PC-9 (cell line): ENCODE data around the gene CHTF18. TPM values are rescaled to one million over a fixed set of nuclear protein-coding genes. Genes with fewer than 3 reads are reported as not detected.

ENCODE experiments used
- BruUV-seq: library from RNA; stranded (reverse); fragments of 400-500 nt; replicated peaks from 2 replicates; lab custom pipeline; 2021; lab: Mats Ljungman, UMichigan
- CTCF ChIA-PET: fragments of 300-600 bp; sonication (Branson Sonifier 250); formaldehyde crosslinking; loops from one replicate; lab custom pipeline; 2022; ENCODE audit warnings: antibody characterized with exemption; lab: Charles Lee
- POLR2A ChIA-PET: fragments of 300-600 bp; sonication (Branson Sonifier 250); formaldehyde crosslinking; loops from one replicate; lab custom pipeline; 2022; ENCODE audit warnings: antibody characterized with exemption; ENCODE audit not compliant: unreplicated experiment; lab: Charles Lee
- DNase-seq, 2 experiments: peaks; one replicate each; pipeline versions ENCODE4 v3.0.0 to v3.0.0-alpha.2; 2015 to 2022; ENCODE audit warnings: mixed read lengths in 1 of 2
- H2AFZ ChIP-seq: fragments of 200-600 bp; sonication (generic); 2 replicates; pipeline ENCODE4 v1.8.1; 2017; ENCODE audit warnings: antibody characterized with exemption
- H3F3A ChIP-seq: fragments of 200-600 bp; sonication (generic); 2 replicates; pipeline ENCODE4 v1.8.1; 2017; ENCODE audit warnings: antibody characterized with exemption, mild to moderate bottlenecking, low read depth; ENCODE audit not compliant: insufficient read depth
- H3K27ac ChIP-seq: fragments of 200-600 bp; sonication (generic); 2 replicates; pipeline ENCODE4 v1.6.1; 2016; ENCODE audit warnings: mixed run types
- H3K27me3 ChIP-seq: fragments of 200-600 bp; sonication (generic); 2 replicates; pipeline ENCODE4 v1.6.1; 2016; ENCODE audit warnings: low read depth, mixed run types; ENCODE audit not compliant: insufficient read depth
- H3K36me3 ChIP-seq: fragments of 200-600 bp; sonication (generic); 2 replicates; pipeline ENCODE4 v1.6.1; 2016; ENCODE audit warnings: low read depth, mixed run types
- H3K4me1 ChIP-seq: fragments of 200-600 bp; sonication (generic); replicated peaks from 2 replicates; pipeline ENCODE4 v1.6.1; 2016; ENCODE audit warnings: mixed run types; ENCODE audit not compliant: insufficient read depth
- H3K4me2 ChIP-seq: fragments of 200-600 bp; sonication (generic); 2 replicates; pipeline ENCODE4 v1.6.1; 2017; ENCODE audit warnings: mixed run types
- H3K4me3 ChIP-seq: fragments of 200-600 bp; sonication (generic); 2 replicates; pipeline ENCODE4 v1.6.1; 2016; ENCODE audit warnings: mixed run types
- H3K79me2 ChIP-seq: fragments of 200-600 bp; sonication (generic); 2 replicates; pipeline ENCODE4 v1.6.1; 2017; ENCODE audit warnings: low read depth, mixed run types
- H3K9me2 ChIP-seq: fragments of 200-600 bp; sonication (generic); 2 replicates; pipeline ENCODE4 v1.8.1; 2017; ENCODE audit warnings: mild to moderate bottlenecking; ENCODE audit not compliant: insufficient read depth
- H3K9me3 ChIP-seq: fragments of 200-600 bp; sonication (generic); 2 replicates; pipeline ENCODE4 v1.8.1; 2016; ENCODE audit warnings: low read depth; ENCODE audit not compliant: insufficient read depth
- H4K20me1 ChIP-seq: fragments of 200-600 bp; sonication (generic); 2 replicates; pipeline ENCODE4 v1.8.1; 2017; ENCODE audit not compliant: insufficient read depth
- CTCF ChIP-seq: fragments of 200-600 bp; sonication (generic); conservative IDR thresholded peaks from 2 replicates; pipeline ENCODE4 v1.6.1; 2017; ENCODE audit warnings: mixed run types, antibody characterized with exemption, mild to moderate bottlenecking, moderate library complexity
- EZH2 ChIP-seq: fragments of 200-600 bp; sonication (generic); IDR thresholded peaks from 2 replicates; pipeline ENCODE4 v1.8.0; 2017; ENCODE audit warnings: antibody characterized with exemption, low read depth
- intact Hi-C: fragments of 100-400 bp; cut with micrococcal nuclease; formaldehyde crosslinking; loops from one replicate; pipeline ENCODE4 v1.10.0; 2022; ENCODE audit not compliant: unreplicated experiment
- total RNA-seq: library from RNA; stranded (reverse); gene quantifications from 2 replicates; pipeline ENCODE4 v1.2.3, GENCODE V29; 2021

The CHTF18 gene
- total RNA-seq, 1 experiment from 2014 or later: 67.7 TPM

GRCh38 chr16:764184-764750 is 24.2 kb upstream of the CHTF18 start:
- Histone ChIP-seq H3K9me2 (no peaks in the 10 kb centered on the region), H4K20me1 (no peaks in the 10 kb centered on the region), H3K36me3 (no peaks in the 10 kb centered on the region), H3K9me3 (no peaks in the 10 kb centered on the region), H2AFZ (no peak overlapping the region), H3K4me3 (no peak overlapping the region), H3K79me2 (no peaks in the 10 kb centered on the region), H3K4me1 (peaks cover 16% of the 10 kb centered on the region), H3K27ac (no peak overlapping the region), H3K27me3 (no peaks in the 10 kb centered on the region), H3K4me2 (no peak overlapping the region), H3F3A (peaks cover 4% of the 10 kb centered on the region; the same call in 1 of the 2 replicates)
- intact Hi-C loops: no loop called here
- CTCF ChIA-PET: no interaction called here
- TF ChIP-seq EZH2 (no peak), CTCF (no peak)
- POLR2A ChIA-PET: no interaction called here
- DNase-seq: no peak
- BruUV-seq: no TSS peak

- Histone ChIP-seq H3K4me3 (no peak overlapping the region), H3K79me2 (no peaks in the 10 kb centered on the region), H3K9me3 (no peaks in the 10 kb centered on the region), H3K27me3 (no peaks in the 10 kb centered on the region), H4K20me1 (no peaks in the 10 kb centered on the region), H3K27ac (no peak overlapping the region), H3K36me3 (no peaks in the 10 kb centered on the region), H3K4me2 (no peak overlapping the region), H3K9me2 (no peaks in the 10 kb centered on the region), H2AFZ (no peak overlapping the region), H3K4me1 (peaks cover 16% of the 10 kb centered on the region), H3F3A (peaks cover 4% of the 10 kb centered on the region; the same call in 1 of the 2 replicates)
- intact Hi-C loops: no loop called here
- ChIA-PET POLR2A (no interaction called here), CTCF (no interaction called here)
- no TSS peak for BruUV-seq
- TF ChIP-seq CTCF (no peak), EZH2 (no peak)
- no peak for DNase-seq
Observed at GRCh38 chr16:764848-765487, 23.5 kb upstream of the CHTF18 start.

- Histone ChIP-seq H3K27ac (no peak overlapping the region), H3K4me3 (no peak overlapping the region), H3K9me3 (no peaks in the 10 kb centered on the region), H3K79me2 (no peaks in the 10 kb centered on the region), H3F3A (peaks cover 4% of the 10 kb centered on the region; the same call in 1 of the 2 replicates), H3K27me3 (no peaks in the 10 kb centered on the region), H3K9me2 (no peaks in the 10 kb centered on the region), H2AFZ (no peak overlapping the region), H3K4me1 (peaks cover 11% of the 10 kb centered on the region), H3K4me2 (no peak overlapping the region), H3K36me3 (no peaks in the 10 kb centered on the region), H4K20me1 (no peaks in the 10 kb centered on the region)
- ChIA-PET POLR2A (no interaction called here), CTCF (no interaction called here)
- no TSS peak for BruUV-seq
- TF ChIP-seq CTCF (no peak), EZH2 (no peak)
- no peak for DNase-seq
- intact Hi-C loops: no loop called here
Observed at GRCh38 chr16:765488-765865, 22.9 kb upstream of the CHTF18 start.
